HL-60/S4 treated with phorbol 12-myristate 13-acetate at 8.2 ng/mL for 4 days and 3 days (cell line): Measurements from ENCODE around the gene MAP4K2.

Experiments
- in situ Hi-C: fragments of 300-500 bp; cut with MboI; formaldehyde crosslinking; loops from 2 replicates; pipeline ENCODE4 v1.15.0; 2022; ENCODE audit warnings: low sequenced_read_pairs

The MAP4K2 gene

DNA sequence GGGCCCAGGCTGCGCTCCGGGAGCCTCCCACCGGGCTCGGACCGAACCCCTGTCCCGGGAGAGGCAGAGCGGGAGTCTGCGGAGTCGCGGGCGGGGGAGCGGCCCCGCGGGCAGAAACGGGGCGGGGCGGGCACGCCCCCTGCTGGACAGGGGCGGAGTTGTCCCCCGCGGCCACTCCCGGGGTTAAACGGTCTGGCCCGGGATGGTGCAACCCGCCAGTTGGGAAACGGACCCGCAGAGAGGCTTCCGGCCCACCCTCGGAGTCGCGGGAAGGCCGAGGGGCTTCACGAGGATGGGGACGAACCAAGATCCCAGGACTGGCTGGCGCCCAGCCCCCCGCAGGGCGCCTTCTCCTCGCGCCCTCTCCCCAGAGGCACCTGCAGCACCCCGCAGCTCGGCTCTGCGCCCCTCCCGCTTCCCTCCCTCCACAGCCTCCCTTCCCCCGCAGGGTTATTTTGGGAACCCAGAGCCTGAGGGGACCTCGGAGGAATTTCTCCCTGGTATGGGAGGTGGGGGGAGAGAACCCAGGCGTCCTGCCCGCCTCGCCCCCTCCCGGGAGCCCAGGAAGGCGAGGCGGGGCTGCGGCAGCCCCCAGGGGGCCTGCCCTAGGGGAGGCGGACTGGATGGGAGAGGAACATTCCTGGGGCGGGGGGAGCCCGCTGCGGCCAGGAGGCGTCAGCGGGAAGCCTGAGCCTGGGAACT is 60.0 kb downstream of the MAP4K2 start:
- in situ Hi-C loops, result no loop called here

DNA sequence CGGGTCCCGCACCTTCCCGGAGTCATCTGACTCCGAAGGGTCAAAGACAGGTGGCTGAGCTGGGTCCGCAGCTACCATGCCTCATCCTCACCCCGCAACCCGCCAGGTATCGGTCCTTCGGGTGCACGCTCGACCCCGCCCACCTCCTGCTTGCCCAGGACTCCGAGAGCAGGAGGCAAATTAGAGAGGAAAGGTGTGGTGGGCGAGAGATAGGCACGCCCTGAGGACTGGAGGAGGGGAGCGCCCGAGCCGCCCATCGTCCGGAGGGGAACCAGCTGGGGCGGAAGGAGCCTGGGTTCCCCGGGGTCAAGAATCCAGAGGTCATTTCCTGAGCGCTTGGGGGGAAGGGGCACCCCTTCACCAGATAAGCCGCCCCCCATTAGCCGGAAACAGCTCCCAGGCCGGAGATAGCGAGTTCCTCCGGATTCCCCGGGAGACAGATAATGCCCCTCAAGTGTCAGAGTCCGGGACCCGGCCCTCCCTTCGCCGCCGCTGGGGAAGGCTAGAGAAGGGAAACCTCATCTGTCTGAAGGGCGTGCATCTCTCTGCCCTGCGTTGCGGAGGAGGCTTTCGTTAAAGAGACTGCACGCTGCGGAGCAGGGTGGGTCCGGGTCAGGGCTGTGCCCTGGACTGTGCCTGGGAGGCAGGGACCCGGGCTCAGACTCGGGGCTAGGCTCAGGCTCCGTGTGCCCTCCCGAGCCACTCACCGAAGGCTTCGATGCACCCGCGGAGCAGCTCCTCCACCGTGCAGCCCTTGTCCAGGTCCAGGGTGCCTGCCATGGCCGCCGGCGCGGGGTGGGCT is 60.7 kb downstream of the MAP4K2 start:
- in situ Hi-C loops, result no loop called here

DNA sequence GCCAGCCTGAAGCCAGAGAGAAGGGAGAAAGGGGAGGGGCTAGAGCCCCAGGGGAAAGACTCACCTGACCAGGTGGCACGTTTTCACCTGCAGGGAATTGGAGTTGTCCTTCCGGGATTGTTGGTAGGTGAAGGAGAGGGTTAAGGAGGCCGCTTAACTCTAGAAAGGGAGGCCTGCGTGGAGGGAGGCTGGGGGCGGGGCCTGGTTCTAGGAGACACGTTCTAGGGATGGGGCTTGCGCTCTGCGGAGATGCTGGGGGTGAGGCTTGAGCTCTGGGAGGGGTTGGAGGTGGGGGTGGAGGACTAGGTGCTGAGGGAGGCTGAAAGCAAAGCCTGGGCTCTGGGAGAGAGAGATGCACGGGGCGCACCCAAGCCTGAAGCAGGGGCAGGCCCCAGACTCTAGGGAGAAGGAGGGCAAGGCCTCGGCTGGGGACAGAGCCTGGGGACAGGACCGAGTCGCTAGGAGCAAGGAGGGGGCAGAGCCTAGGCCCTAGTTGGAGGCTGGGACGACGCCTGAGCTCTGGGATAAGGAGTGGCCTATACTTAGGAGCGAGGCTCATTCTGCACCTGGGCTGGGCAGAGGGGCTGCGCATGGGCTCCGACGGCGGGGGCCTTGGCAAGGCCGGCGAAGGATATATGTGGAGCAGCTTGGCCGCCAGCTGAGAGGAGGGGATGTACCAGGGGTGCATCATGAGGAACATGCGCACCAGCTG is 61.5 kb downstream of the MAP4K2 start:
- in situ Hi-C loops, result no loop called here

DNA sequence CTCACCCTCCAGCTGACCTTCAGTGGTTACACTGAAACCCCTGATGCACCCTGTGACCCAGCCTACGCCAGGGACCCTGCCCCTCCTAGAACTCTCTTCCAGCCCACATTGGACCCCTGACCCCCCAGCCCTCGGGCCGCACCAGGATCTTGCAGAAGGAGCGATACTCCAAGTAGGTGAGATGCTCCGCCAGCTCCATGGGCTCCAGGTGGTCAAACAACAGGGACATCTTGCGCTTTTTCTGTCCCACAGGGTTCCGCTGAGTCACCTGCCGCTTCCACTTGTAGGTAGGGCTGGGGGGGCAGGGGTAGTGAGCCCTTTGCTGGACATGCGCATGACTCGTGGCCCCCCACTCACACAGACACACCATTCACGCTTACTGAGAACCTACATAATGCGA is 63.1 kb downstream of the MAP4K2 start:
- in situ Hi-C loops, result no loop called here

DNA sequence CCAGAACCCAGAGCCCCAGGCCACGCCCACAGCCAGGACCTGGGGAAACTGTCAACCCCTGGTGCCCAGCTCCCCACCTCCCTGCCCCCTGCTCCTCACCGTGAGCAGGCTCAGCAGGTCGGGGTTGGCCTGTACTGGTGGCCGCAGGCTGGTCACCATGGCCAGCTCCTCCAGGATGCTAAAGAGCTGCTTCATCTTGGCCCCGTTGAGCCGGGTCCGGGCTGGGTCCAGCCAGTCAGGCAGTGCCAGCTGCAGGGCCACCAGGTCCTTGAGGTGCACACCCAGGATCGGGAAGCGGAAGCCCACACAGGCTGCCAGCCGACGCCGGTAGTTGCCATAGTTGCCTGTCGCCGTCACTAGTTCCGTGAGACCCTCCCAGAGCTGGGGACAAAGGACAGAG is 66.4 kb downstream of the MAP4K2 start:
- in situ Hi-C loops, result no loop called here

DNA sequence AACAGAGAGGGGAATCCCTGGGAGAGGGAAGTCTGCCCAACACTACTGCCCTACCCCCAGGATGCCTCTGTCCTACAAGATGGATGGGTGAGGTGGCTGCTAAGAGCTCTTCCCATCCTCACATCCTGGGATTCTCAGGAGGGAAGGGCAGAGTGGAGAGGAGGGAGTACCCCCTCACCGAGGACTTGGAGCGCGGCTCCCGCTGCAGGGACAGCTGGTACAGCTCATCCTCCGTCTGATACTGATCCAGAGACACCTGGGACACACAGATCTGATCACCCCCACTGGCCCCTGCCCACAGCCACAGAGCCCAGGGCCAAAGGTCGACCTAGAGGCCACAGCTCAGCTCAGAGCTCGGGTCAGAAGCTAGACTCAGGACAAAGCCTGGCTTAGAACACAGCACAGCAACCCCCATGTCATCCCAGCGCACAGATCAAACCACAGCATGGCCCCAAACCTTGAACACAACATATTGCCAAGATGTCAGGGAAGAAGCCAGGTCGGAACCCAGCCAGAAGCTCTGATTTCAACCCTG is 67.2 kb downstream of the MAP4K2 start:
- in situ Hi-C loops, result no loop called here
